GM21619 (cell line): ENCODE data around the gene ZMIZ2.

ENCODE experiments used
- ATAC-seq: cut with Tn5 transposase; IDR thresholded peaks from one replicate; pipeline ENCODE4 v1.9.1; 2021; ENCODE audit not compliant: unreplicated experiment

Gene ZMIZ2

GRCh38 chr7:44755698-44756627 is 7.3 kb downstream of the ZMIZ2 start:
- no peak for ATAC-seq

- no peak for ATAC-seq
Observed at GRCh38 chr7:44756904-44757303, 8.3 kb downstream of the ZMIZ2 start.

GRCh38 chr7:44757311-44757710 is 8.7 kb downstream of the ZMIZ2 start:
- ATAC-seq, result no peak

GRCh38 chr7:44757739-44758138 is 9.1 kb downstream of the ZMIZ2 start:
- ATAC-seq, result no peak

DNA sequence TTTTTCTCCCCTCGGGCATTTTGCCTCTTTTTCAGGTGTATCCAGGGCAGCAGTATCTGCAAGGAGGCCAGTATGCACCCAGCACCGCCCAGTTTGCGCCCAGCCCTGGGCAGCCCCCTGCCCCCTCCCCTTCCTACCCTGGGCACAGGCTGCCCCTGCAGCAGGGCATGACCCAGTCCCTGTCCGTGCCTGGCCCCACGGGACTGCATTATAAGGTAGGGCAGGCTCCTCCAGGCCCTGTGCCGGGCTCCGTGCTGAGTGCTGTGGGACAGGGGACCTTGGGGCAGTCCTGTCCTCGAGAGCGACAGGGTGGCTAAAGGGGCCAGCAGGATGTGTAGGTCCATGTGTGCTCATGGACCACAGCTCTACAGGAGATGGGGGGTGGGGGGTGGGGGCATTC is 10.6 kb downstream of the ZMIZ2 start:
- no peak for ATAC-seq

DNA sequence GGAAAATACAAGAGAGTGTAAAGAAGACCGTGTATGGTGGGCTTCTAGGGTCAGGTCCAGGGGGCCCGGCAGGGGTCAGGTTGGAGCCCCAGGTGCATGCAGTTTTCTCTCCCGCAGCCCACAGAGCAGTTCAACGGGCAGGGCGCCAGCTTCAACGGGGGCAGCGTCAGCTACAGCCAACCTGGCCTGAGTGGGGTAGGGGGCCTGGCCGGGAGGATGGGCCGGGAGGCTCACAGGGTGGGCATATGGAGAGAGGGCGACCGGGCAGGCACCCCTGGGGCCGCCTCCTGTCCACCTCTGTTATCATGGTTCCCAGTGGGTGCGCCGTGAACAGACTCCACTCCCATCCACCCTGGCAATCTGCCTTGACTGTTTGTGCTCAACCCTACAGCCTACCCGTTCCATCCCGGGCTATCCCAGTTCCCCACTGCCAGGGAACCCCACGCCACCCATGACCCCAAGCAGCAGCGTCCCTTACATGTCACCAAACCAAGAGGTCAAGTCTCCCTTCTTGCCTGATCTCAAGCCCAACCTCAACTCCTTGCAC is 11.5 kb downstream of the ZMIZ2 start:
- ATAC-seq, result no peak

- no peak for ATAC-seq
Observed at GRCh38 chr7:44761207-44762161, 12.8 kb downstream of the ZMIZ2 start.

DNA sequence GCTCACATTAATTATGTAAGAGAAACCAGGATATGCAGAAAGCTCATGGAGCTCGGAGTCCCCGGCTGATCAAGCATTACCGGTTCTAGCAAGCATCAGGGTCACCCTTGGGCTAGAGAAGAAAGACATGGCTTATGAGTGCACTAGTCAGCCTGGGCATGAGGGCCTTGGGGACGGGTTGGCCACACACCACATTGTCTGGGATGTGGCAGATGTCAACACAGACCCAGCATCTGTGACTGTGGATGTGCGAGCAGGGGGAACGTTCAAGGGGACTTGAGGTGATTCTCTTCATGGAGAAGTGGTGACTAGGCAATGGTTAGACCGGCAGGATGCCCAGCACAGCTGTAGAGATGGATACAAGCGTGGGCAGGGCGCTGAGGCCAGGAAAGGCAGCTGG is 13.7 kb downstream of the ZMIZ2 start:
- no peak for ATAC-seq

GRCh38 chr7:44762726-44763522 is 14.3 kb downstream of the ZMIZ2 start:
- no peak for ATAC-seq

DNA sequence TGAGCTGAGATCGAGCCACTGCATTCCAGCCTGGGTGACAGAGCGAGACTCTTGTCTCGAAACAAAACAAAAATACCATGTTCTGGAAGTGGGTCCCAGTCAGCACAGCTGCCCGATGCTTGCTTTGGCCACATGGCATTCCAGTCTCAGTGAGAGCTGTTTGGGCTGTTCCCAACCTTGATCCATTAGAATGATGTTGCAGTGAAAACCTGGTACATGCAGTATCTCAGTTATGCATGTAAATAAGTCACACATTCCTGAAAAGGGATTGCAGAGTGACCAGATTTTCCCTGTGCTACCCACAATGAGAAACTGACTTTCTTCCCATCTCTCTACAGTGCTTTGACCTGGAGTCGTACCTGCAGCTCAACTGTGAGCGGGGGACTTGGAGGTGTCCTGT is 15.4 kb downstream of the ZMIZ2 start:
- ATAC-seq, result no peak

GRCh38 chr7:44764665-44765578 is 16.3 kb downstream of the ZMIZ2 start:
- ATAC-seq, result no peak

DNA sequence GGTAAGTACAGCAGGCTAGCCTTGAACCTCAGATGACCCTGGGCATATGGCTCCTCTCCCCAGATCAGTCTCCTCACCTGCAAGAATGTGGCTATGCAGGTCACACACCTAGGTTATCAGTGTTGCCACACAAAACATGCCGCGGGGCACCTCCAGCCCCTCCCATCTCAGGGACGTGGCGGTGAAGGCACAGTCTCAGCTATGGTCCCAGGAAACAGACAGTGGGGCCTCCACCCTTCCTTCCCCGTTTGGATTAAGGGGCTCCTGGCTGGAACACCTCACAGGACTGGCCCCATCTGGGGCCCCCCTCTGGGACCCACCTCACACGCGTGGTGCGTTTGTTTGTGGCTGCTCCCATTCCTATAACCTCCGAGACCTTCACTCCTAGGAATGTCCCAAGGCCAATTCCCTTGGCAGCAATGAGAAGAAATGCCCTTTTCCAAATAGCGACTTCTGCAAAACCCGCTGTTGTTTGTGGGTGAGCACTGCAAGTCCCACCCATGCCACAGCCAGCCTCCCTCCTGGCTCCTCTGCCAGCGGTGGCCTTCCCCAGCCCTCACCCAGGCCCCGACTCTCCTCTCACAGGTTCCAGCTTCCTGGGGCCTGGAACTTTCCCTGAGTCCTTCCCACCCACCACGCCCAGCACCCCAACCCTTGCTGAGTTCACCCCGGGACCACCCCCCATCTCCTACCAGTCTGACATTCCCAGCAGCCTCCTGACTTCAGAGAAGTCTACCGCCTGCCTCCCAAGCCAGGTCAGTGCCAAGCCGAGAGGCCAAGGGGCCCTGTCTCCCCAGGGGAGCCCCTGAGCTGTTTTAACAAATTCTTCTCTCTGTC is 17.1 kb downstream of the ZMIZ2 start:
- ATAC-seq, result no peak

GRCh38 chr7:44766416-44766801 is 17.8 kb downstream of the ZMIZ2 start:
- ATAC-seq, result no peak

GRCh38 chr7:44767134-44767911 is 18.7 kb downstream of the ZMIZ2 start:
- no peak for ATAC-seq

GRCh38 chr7:44767912-44768627 is 19.4 kb downstream of the ZMIZ2 start:
- ATAC-seq, result no peak

GRCh38 chr7:44768628-44769371 is 20.2 kb downstream of the ZMIZ2 start:
- no peak for ATAC-seq

DNA sequence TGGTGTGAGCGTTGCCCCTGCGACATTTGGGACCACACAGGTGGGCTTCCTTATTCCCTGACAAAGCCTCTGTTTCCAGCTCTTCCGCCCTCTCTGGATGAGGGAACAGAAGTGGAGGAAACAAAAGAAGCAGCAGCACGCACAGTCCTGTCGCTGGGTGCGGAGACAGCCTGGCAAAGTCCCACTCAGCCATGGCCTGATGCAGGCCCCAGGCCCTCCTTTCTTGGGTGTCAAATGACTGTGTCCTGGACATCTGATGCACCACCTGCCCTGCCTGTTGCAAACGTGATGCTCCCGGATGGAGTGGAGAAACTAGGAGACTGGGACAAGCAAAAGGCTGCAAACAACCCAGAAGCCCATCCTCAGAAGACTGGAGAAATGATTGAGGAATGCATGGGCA is 20.7 kb downstream of the ZMIZ2 start:
- ATAC-seq, result no peak
